ENCODE results near the gene EGR2.

DNA sequence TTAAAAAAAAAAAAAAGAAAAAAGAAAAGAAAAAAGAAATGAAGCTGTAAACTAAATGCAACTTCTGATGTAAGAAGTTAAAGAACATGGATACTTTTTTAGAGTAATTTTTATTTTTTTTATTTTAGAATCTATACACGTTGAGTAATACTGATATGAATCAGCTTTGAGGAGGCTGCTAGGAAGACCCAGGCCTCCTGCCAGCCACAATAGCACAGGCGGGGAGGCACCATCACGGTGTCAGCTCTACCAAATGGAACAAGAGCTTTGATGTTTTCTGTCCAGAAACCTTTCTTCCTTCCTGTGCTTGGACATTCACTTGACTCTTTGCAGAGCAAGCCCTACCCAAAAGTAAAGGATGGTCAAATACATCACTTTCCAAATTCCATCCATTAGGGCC lies 45.3 kb upstream of the EGR2 start:
- TF ChIP-seq EZH2 (IDR thresholded peaks at IDR 0.05; ENCODE audit: borderline replicate concordance, insufficient read depth, low read length, poor library complexity, severe bottlenecking) = no peak
- TF ChIP-seq, protein P1, sequence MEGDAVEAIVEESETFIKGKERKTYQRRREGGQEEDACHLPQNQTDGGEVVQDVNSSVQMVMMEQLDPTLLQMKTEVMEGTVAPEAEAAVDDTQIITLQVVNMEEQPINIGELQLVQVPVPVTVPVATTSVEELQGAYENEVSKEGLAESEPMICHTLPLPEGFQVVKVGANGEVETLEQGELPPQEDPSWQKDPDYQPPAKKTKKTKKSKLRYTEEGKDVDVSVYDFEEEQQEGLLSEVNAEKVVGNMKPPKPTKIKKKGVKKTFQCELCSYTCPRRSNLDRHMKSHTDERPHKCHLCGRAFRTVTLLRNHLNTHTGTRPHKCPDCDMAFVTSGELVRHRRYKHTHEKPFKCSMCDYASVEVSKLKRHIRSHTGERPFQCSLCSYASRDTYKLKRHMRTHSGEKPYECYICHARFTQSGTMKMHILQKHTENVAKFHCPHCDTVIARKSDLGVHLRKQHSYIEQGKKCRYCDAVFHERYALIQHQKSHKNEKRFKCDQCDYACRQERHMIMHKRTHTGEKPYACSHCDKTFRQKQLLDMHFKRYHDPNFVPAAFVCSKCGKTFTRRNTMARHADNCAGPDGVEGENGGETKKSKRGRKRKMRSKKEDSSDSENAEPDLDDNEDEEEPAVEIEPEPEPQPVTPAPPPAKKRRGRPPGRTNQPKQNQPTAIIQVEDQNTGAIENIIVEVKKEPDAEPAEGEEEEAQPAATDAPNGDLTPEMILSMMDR (IDR thresholded peaks at IDR 0.05; ENCODE audit: poor library complexity, severe bottlenecking) = no peak
- TF ChIP-seq RAD21 (conservative IDR thresholded peaks at IDR 0.05) = no peak
- TF ChIP-seq POLR2AphosphoS5 (IDR thresholded peaks at IDR 0.05) = no peak
- TF ChIP-seq, protein P2, sequence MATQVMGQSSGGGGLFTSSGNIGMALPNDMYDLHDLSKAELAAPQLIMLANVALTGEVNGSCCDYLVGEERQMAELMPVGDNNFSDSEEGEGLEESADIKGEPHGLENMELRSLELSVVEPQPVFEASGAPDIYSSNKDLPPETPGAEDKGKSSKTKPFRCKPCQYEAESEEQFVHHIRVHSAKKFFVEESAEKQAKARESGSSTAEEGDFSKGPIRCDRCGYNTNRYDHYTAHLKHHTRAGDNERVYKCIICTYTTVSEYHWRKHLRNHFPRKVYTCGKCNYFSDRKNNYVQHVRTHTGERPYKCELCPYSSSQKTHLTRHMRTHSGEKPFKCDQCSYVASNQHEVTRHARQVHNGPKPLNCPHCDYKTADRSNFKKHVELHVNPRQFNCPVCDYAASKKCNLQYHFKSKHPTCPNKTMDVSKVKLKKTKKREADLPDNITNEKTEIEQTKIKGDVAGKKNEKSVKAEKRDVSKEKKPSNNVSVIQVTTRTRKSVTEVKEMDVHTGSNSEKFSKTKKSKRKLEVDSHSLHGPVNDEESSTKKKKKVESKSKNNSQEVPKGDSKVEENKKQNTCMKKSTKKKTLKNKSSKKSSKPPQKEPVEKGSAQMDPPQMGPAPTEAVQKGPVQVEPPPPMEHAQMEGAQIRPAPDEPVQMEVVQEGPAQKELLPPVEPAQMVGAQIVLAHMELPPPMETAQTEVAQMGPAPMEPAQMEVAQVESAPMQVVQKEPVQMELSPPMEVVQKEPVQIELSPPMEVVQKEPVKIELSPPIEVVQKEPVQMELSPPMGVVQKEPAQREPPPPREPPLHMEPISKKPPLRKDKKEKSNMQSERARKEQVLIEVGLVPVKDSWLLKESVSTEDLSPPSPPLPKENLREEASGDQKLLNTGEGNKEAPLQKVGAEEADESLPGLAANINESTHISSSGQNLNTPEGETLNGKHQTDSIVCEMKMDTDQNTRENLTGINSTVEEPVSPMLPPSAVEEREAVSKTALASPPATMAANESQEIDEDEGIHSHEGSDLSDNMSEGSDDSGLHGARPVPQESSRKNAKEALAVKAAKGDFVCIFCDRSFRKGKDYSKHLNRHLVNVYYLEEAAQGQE (IDR thresholded peaks at IDR 0.05; ENCODE audit: borderline replicate concordance) = no peak
- TF ChIP-seq TAF1 (IDR thresholded peaks at IDR 0.05; ENCODE audit: low read depth) = no peak
- TF ChIP-seq MXI1 (conservative IDR thresholded peaks at IDR 0.05; ENCODE audit: poor library complexity, severe bottlenecking) = no peak
- no peak for TF ChIP-seq EP300 (conservative IDR thresholded peaks at IDR 0.05; ENCODE audit: poor library complexity, severe bottlenecking)

Measured in neural cell (in vitro differentiated cells).